ENCODE data around the gene FAM187B. TPM values are rescaled to one million over a fixed set of nuclear protein-coding genes. Genes with fewer than 3 reads are reported as not detected.

The FAM187B gene
- total and polyA plus RNA-seq, 2 of the 4 experiments (the other 2 are of a cell fraction) = not detected

GRCh38 chr19:35272954-35273649 lies 44.6 kb upstream of the FAM187B start:
- Histone ChIP-seq H3K4ac (ENCODE audit: low read depth, low read length) (no peak overlapping the region), H3K9ac (ENCODE audit: low read depth, low read length) (no peak overlapping the region), H3K9me1 (ENCODE audit: insufficient read depth, low read length) (no peaks in the 10 kb centered on the region), H2AK9ac (replicated peaks; ENCODE audit: low read depth, low read length, poor library complexity) (no peak overlapping the region), H3K23ac (ENCODE audit: low read depth, low read length) (no peak overlapping the region), H2BK120ac (ENCODE audit: low read depth, low read length) (no peak overlapping the region), H3K27ac (ENCODE audit: insufficient read depth, low read length) (no peak overlapping the region), H3K9me3 (ENCODE audit: control insufficient read depth, insufficient read depth, low read length) (no peaks in the 10 kb centered on the region), H3K18ac (ENCODE audit: low read depth, low read length) (no peak overlapping the region), H3K36me3 (ENCODE audit: control insufficient read depth, insufficient read depth, low read length) (peaks cover 47% of the 10 kb centered on the region), H2BK15ac (ENCODE audit: low read depth, low read length) (no peak overlapping the region), H2AFZ (replicated peaks; ENCODE audit: low read length, poor library complexity) (no peak overlapping the region), H2BK5ac (ENCODE audit: low read depth, low read length, poor library complexity, severe bottlenecking) (no peak overlapping the region), H3K4me3 (ENCODE audit: insufficient read depth, low read depth, low read length) (no peak overlapping the region), H3K27me3 (ENCODE audit: control insufficient read depth, insufficient read depth, low read length) (no peaks in the 10 kb centered on the region), H3K4me1 (ENCODE audit: control insufficient read depth, insufficient read depth, low read length) (no peaks in the 10 kb centered on the region), H2AK5ac (ENCODE audit: low read depth, low read length) (no peak overlapping the region), H3K14ac (replicated peaks; ENCODE audit: low read depth, low read length) (no peak overlapping the region), H4K91ac (ENCODE audit: insufficient read depth, low read depth, low read length) (no peak overlapping the region), H3K56ac (ENCODE audit: extremely low read depth, insufficient read depth, low read length) (no peak overlapping the region), H3K79me1 (ENCODE audit: low read depth in 1 of 2, low read length in 2 of 2) (peaks cover 9 to 28% of the 10 kb centered on the region in 2 experiments), H2BK20ac (ENCODE audit: low read depth, low read length) (no peak overlapping the region), H4K8ac (ENCODE audit: low read depth in 2 of 2, low read length in 2 of 2) (no peak overlapping the region), H4K5ac (ENCODE audit: low read depth, low read length) (no peak overlapping the region), H3K4me2 (ENCODE audit: low read depth, low read length) (no peak overlapping the region), H4K20me1 (ENCODE audit: insufficient read depth, low read length) (no peaks in the 10 kb centered on the region)
- in situ Hi-C loops (cut with MboI; ENCODE audit: low sequenced_read_pairs) (no loop called here), dilution Hi-C loops (cut with HindIII; ENCODE audit: low sequenced_read_pairs, unreplicated experiment) (no loop called here), intact Hi-C loops (cut with micrococcal nuclease) (no loop called here)
- TF ChIP-seq RCOR1 (IDR thresholded peaks at IDR 0.05; ENCODE audit: insufficient replicate concordance, low read length) = no peak
- TF ChIP-seq POLR2A (IDR thresholded peaks at IDR 0.05; ENCODE audit: low read depth, low read length) = no peak
- TF ChIP-seq, protein P1, sequence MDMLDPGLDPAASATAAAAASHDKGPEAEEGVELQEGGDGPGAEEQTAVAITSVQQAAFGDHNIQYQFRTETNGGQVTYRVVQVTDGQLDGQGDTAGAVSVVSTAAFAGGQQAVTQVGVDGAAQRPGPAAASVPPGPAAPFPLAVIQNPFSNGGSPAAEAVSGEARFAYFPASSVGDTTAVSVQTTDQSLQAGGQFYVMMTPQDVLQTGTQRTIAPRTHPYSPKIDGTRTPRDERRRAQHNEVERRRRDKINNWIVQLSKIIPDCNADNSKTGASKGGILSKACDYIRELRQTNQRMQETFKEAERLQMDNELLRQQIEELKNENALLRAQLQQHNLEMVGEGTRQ (IDR thresholded peaks at IDR 0.05; ENCODE audit: low read depth, low read length) = no peak
- no peak for TF ChIP-seq RAD21 (IDR thresholded peaks at IDR 0.05; ENCODE audit: low read length)
- TF ChIP-seq, protein P2, sequence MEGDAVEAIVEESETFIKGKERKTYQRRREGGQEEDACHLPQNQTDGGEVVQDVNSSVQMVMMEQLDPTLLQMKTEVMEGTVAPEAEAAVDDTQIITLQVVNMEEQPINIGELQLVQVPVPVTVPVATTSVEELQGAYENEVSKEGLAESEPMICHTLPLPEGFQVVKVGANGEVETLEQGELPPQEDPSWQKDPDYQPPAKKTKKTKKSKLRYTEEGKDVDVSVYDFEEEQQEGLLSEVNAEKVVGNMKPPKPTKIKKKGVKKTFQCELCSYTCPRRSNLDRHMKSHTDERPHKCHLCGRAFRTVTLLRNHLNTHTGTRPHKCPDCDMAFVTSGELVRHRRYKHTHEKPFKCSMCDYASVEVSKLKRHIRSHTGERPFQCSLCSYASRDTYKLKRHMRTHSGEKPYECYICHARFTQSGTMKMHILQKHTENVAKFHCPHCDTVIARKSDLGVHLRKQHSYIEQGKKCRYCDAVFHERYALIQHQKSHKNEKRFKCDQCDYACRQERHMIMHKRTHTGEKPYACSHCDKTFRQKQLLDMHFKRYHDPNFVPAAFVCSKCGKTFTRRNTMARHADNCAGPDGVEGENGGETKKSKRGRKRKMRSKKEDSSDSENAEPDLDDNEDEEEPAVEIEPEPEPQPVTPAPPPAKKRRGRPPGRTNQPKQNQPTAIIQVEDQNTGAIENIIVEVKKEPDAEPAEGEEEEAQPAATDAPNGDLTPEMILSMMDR (conservative IDR thresholded peaks at IDR 0.05; ENCODE audit: low read depth, low read length) = no peak
- no peak for TF ChIP-seq CHD1 (IDR thresholded peaks at IDR 0.05; ENCODE audit: low read depth, low read length)
- no peak for TF ChIP-seq NFE2L2 (IDR thresholded peaks at IDR 0.05; ENCODE audit: low read depth, low read length)
- TF ChIP-seq RFX5 (IDR thresholded peaks at IDR 0.05; ENCODE audit: low read depth, low read length) = no peak
- TF ChIP-seq MAFK (IDR thresholded peaks at IDR 0.05; ENCODE audit: low read depth, low read length) = no peak
- TF ChIP-seq FOS (IDR thresholded peaks at IDR 0.05; ENCODE audit: low read depth, low read length) = no peak
- TF ChIP-seq ELK1 (IDR thresholded peaks at IDR 0.05; ENCODE audit: borderline replicate concordance, low read depth, low read length) = no peak
- ATAC-seq (ENCODE audit: low read depth) = no peak
- POLR2A ChIA-PET (ENCODE audit: unreplicated experiment) = no interaction called here
- 100% methylated on average over 2 of the region's 10 CpGs; no CpG with 5 or more reads in 1 of the 2 experiments for WGBS, 2 experiments (ENCODE audit: extremely low coverage in 2 of 2, insufficient read length in 1 of 2)
- no TSS peak for BruUV-seq (replicated peaks)
- CTCF ChIA-PET = no interaction called here
- no peak for DNase-seq
